Measurements from ENCODE around the gene ZAP70. TPM values are rescaled to one million over a fixed set of nuclear protein-coding genes. Genes with fewer than 3 reads are reported as not detected.

The ZAP70 gene
- total and polyA plus RNA-seq, 2 of the 13 experiments (the other 11 are each of a cell fraction or from before 2014, with no cell fraction given) = 0.51 to 4.0 TPM

DNA sequence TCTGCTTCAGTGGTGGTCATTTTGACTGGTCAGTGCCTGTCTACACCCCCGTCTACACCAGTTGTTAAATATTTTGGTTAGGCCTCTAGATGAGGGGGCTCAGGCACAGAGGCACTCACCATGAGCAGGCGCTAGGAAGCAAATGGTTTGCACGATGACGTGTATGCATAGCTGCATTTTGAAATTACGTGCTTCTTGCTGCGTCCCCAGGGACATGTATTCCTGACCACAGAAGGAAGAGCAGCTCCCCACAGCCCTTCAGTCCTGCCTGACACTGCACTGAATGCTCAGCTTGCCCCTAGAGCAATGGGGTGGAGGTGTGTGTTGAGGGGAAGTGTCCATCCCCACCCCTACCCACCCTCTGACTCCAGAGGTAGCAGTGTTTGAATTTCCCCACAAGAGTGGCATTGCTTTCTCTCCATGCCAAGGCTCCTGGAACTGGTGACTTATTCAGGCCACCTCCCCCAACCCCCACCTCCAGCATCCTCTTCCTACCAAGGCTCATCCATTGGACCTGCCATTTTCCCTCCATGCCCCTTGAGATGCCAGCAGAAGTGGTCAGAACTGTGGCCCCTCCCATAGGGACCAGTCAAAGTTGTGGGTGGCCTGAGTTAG is 11.4 kb upstream of the ZAP70 start:
- ATAC-seq (no peak), FAIRE-seq (no peak), DNase-seq (ENCODE audit: low spot score) (no peak)
- intact Hi-C loops (cut with micrococcal nuclease; ENCODE audit: unreplicated experiment) (loop anchor here (5.0 kb wide), 1 partner anchor 45 kb away; no protein-coding TSS in a partner anchor), in situ Hi-C loops (cut with HindIII; ENCODE audit: extremely low pct_ligation_motif_present, low pct_unique_long_range_greater_than_20kb) (loop anchor here (5.0 to 10.0 kb wide), 2 partner anchors 40 to 683 kb away; no protein-coding TSS in a partner anchor)
- H3K27ac ChIP-seq (ENCODE audit: extremely low read length, insufficient read depth, low read length) = no peak overlapping the region
- ChIA-PET POLR2A (no interaction called here), CTCF (ENCODE audit: low intra/inter-chr PET ratio, low total read pairs) (no interaction called here)
- peaks cover 20% of the 10 kb centered on the region for H3K4me1 ChIP-seq (ENCODE audit: insufficient read depth, low read length)
- BruUV-seq (replicated peaks) = no TSS peak
- no peaks in the 10 kb centered on the region for H3K79me2 ChIP-seq (ENCODE audit: insufficient read depth, low read length)
- TF ChIP-seq SMARCC2 (IDR thresholded peaks at IDR 0.05) = no peak
- no peak for TF ChIP-seq PTBP1 (IDR thresholded peaks at IDR 0.05; ENCODE audit: low read depth, low read length, poor library complexity, severe bottlenecking)
- TF ChIP-seq CREB1 (IDR thresholded peaks at IDR 0.05) = peak; percentile 27; the same call in 1 of the 2 replicates
- TF ChIP-seq CREB1 (CRISPR knock-in tag; IDR thresholded peaks at IDR 0.05) = no peak
- no peak for TF ChIP-seq TEAD2 (CRISPR knock-in tag; IDR thresholded peaks at IDR 0.05)
- no peak overlapping the region for H3K9ac ChIP-seq (ENCODE audit: insufficient read depth, low read depth, low read length)
- no peak overlapping the region for H3K4me2 ChIP-seq (ENCODE audit: low read depth, low read length)
- H2AFZ ChIP-seq (ENCODE audit: low read length) = no peak overlapping the region
- no peaks in the 10 kb centered on the region for H3K36me3 ChIP-seq (replicated peaks in 1 of 2; ENCODE audit: control insufficient read depth in 1 of 2, insufficient read depth in 2 of 2, low read length in 2 of 2)
- 41% methylated on average over 6 of the region's 6 CpGs for WGBS (ENCODE audit: low lambda C conversion rate)
- no peaks in the 10 kb centered on the region for H3K9me3 ChIP-seq (ENCODE audit: low read length)
- no peaks in the 10 kb centered on the region for H4K20me1 ChIP-seq (ENCODE audit: insufficient read depth, low read length)
- H3K4me3 ChIP-seq (replicated peaks in 1 of 3; ENCODE audit: insufficient read depth in 1 of 3, low read depth in 2 of 3, low read length in 3 of 3) = no peak overlapping the region
- H3K27me3 ChIP-seq (ENCODE audit: control insufficient read depth in 1 of 2, insufficient read depth in 2 of 2, low read length in 2 of 2) = no peaks in the 10 kb centered on the region; a peak in 1 of 5 replicates

DNA sequence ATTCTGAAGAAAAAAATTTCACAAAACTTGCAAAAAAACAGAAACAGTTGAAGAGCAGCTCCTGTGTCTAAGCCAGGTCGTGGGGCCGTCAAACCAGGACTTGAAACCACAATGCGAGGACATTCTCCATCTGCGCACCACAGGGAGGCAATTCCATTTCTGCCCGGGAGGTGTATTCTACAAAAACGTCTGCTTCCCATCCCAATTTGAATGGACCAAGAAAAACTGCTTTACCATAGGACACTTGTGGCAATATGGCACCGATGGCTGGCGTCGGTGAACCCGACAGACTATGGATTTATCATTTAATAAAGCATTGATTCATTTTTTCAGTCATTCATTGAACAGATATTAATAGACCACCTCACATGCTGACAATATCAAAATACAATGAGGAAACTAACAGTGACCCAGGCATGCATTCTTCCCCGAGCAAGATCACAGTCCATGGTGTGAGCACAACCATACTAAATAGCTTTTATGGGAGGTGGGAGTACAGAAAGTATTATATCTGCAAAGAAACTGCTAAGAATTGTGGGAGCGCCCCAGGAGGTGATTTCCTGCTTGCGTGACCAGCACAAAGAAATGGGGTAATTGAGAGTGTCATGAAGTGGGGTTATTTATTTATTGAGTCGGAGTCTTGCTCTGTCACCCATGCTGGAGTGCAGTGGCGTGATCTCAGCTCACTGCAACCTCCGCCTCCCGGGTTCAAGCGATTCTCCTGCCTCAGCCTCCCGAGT is 10.5 kb upstream of the ZAP70 start:
- in situ Hi-C loops (cut with HindIII; ENCODE audit: extremely low pct_ligation_motif_present, low pct_unique_long_range_greater_than_20kb) = loop anchor here (5.0 to 10.0 kb wide), 2 partner anchors 39 to 682 kb away; no protein-coding TSS in a partner anchor
- H3K36me3 ChIP-seq (replicated peaks in 1 of 2; ENCODE audit: control insufficient read depth in 1 of 2, insufficient read depth in 2 of 2, low read length in 2 of 2) = no peaks in the 10 kb centered on the region
- no peak overlapping the region for H3K9ac ChIP-seq (ENCODE audit: insufficient read depth, low read depth, low read length)
- ChIA-PET POLR2A (no interaction called here), CTCF (ENCODE audit: low intra/inter-chr PET ratio, low total read pairs) (no interaction called here)
- H3K9me3 ChIP-seq (ENCODE audit: low read length) = no peaks in the 10 kb centered on the region
- H3K4me3 ChIP-seq (replicated peaks in 1 of 3; ENCODE audit: insufficient read depth in 1 of 3, low read depth in 2 of 3, low read length in 3 of 3) = no peak overlapping the region
- no peak overlapping the region for H3K27ac ChIP-seq (ENCODE audit: extremely low read length, insufficient read depth, low read length)
- H2AFZ ChIP-seq (ENCODE audit: low read length) = no peak overlapping the region
- H4K20me1 ChIP-seq (ENCODE audit: insufficient read depth, low read length) = no peaks in the 10 kb centered on the region
- DNase-seq (ENCODE audit: low spot score) (no peak), ATAC-seq (no peak), FAIRE-seq (no peak)
- peaks cover 18% of the 10 kb centered on the region for H3K4me1 ChIP-seq (ENCODE audit: insufficient read depth, low read length)
- H3K4me2 ChIP-seq (ENCODE audit: low read depth, low read length) = no peak overlapping the region
- BruUV-seq (replicated peaks) = no TSS peak
- intact Hi-C loops (cut with micrococcal nuclease; ENCODE audit: unreplicated experiment) = loop anchor here (5.0 kb wide), 1 partner anchor 44 kb away; no protein-coding TSS in a partner anchor
- H3K79me2 ChIP-seq (ENCODE audit: insufficient read depth, low read length) = no peaks in the 10 kb centered on the region
- H3K27me3 ChIP-seq (ENCODE audit: control insufficient read depth in 1 of 2, insufficient read depth in 2 of 2, low read length in 2 of 2) = peaks cover 0 to 2% of the 10 kb centered on the region in 2 experiments; a peak in 1 of 5 replicates
- WGBS (ENCODE audit: low lambda C conversion rate) = 57% methylated on average over 19 of the region's 19 CpGs
- TF ChIP-seq HHEX (CRISPR knock-in tag; IDR thresholded peaks at IDR 0.05) = no peak
- TF ChIP-seq EZH2 (conservative IDR thresholded peaks at IDR 0.05; ENCODE audit: low read depth, low read length) = no peak
- TF ChIP-seq ZFYVE20 (CRISPR knock-in tag; IDR thresholded peaks at IDR 0.05; ENCODE audit: borderline replicate concordance, low read depth) = no peak
- no peak for TF ChIP-seq ZNF354B (CRISPR knock-in tag; IDR thresholded peaks at IDR 0.05)
- TF ChIP-seq, protein P1, sequence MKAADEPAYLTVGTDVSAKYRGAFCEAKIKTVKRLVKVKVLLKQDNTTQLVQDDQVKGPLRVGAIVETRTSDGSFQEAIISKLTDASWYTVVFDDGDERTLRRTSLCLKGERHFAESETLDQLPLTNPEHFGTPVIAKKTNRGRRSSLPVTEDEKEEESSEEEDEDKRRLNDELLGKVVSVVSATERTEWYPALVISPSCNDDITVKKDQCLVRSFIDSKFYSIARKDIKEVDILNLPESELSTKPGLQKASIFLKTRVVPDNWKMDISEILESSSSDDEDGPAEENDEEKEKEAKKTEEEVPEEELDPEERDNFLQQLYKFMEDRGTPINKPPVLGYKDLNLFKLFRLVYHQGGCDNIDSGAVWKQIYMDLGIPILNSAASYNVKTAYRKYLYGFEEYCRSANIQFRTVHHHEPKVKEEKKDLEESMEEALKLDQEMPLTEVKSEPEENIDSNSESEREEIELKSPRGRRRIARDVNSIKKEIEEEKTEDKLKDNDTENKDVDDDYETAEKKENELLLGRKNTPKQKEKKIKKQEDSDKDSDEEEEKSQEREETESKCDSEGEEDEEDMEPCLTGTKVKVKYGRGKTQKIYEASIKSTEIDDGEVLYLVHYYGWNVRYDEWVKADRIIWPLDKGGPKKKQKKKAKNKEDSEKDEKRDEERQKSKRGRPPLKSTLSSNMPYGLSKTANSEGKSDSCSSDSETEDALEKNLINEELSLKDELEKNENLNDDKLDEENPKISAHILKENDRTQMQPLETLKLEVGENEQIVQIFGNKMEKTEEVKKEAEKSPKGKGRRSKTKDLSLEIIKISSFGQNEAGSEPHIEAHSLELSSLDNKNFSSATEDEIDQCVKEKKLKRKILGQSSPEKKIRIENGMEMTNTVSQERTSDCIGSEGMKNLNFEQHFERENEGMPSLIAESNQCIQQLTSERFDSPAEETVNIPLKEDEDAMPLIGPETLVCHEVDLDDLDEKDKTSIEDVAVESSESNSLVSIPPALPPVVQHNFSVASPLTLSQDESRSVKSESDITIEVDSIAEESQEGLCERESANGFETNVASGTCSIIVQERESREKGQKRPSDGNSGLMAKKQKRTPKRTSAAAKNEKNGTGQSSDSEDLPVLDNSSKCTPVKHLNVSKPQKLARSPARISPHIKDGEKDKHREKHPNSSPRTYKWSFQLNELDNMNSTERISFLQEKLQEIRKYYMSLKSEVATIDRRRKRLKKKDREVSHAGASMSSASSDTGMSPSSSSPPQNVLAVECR (CRISPR knock-in tag; IDR thresholded peaks at IDR 0.05; ENCODE audit: borderline replicate concordance) = no peak
- TF ChIP-seq, protein P2, sequence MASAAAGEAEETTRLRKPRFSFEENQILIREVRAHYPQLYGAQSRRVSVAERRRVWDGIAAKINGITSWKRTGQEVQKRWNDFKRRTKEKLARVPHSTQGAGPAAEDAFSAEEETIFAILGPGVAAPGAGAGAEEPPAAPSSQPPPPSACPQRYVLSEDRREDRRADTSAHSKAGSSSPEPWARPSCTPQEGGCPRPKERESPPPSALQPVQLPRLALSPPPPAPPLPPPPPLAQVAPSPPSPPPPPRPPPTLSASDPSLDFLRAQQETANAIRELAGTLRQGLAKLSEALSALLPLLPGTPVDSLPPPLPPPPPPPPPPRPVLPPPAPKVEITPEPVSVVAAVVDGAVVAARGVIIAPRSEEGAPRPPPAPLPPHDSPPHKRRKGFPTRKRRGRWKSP (CRISPR knock-in tag; IDR thresholded peaks at IDR 0.05) = no peak
- TF ChIP-seq ZNF17 (CRISPR knock-in tag; IDR thresholded peaks at IDR 0.05) = no peak
